ENCODE measurements around the gene PRKACB. TPM values are rescaled to one million over a fixed set of nuclear protein-coding genes. Genes with fewer than 3 reads are reported as not detected.

The PRKACB gene
- total RNA-seq, 1 experiment from 2014 or later: 135 TPM

- TF ChIP-seq CBX3 (IDR thresholded peaks at IDR 0.05; ENCODE audit: low read depth): peak; percentile 99
- TF ChIP-seq RAD21 (IDR thresholded peaks at IDR 0.05; ENCODE audit: low read depth): peak; percentile 55
- TF ChIP-seq SRF (IDR thresholded peaks at IDR 0.05; ENCODE audit: low read depth): peak; percentile 90
- TF ChIP-seq POLR2A (IDR thresholded peaks at IDR 0.05; ENCODE audit: borderline replicate concordance, extremely low read depth, insufficient read depth, insufficient read length): no peak
- TF ChIP-seq ELF1 (IDR thresholded peaks at IDR 0.05; ENCODE audit: borderline replicate concordance, low read depth): no peak; the same call in 1 of the 2 replicates
- peak; percentile 100 for TF ChIP-seq JUND (IDR thresholded peaks at IDR 0.05)
- no peak for TF ChIP-seq CTCF (IDR thresholded peaks at IDR 0.05 in 2 of 3, conservative IDR thresholded peaks at IDR 0.05 in 1 of 3; ENCODE audit: borderline replicate concordance in 1 of 3, insufficient read depth in 1 of 3, low read depth in 2 of 3, low read length in 2 of 3)
- no peak for TF ChIP-seq REST (IDR thresholded peaks at IDR 0.05; ENCODE audit: low read depth)
- no peak for TF ChIP-seq YY1 (IDR thresholded peaks at IDR 0.05; ENCODE audit: extremely low read depth, insufficient replicate concordance, low read depth, low read length)
- peak; percentile 100 for TF ChIP-seq SP1 (IDR thresholded peaks at IDR 0.05; ENCODE audit: low read depth)
- peak; percentile 87 for TF ChIP-seq ATF3 (IDR thresholded peaks at IDR 0.05)
These were observed 12.1 kb downstream of the PRKACB start (continued) for GRCh38 chr1:84156210-84156621.

Data from HCT116 (cell line).